NCI-H2107 treated with DMSO at 0.1 percent for 48 hours (cell line): ENCODE measurements around the gene IL1RAPL2.

Source experiments
- DNase-seq: peaks from one replicate; lab custom pipeline; 2025; ENCODE audit not compliant: unreplicated experiment; lab: John Stamatoyannopoulos, UW

The IL1RAPL2 gene

GRCh38 chrX:105349476-105349875, 783.5 kb downstream of the IL1RAPL2 start:
- no peak for DNase-seq

GRCh38 chrX:105375816-105376215, 809.8 kb downstream of the IL1RAPL2 start:
- no peak for DNase-seq

GRCh38 chrX:105424729-105425128, 858.7 kb downstream of the IL1RAPL2 start:
- no peak for DNase-seq

- DNase-seq, result no peak
These were observed 885.4 kb downstream of the IL1RAPL2 start for GRCh38 chrX:105451401-105451800.

- DNase-seq, result no peak
These were observed 892.8 kb downstream of the IL1RAPL2 start for GRCh38 chrX:105458846-105459245.

- DNase-seq, result no peak
These were observed 894.4 kb downstream of the IL1RAPL2 start for GRCh38 chrX:105460376-105460775.

- no peak for DNase-seq
These were observed 895.0 kb downstream of the IL1RAPL2 start for GRCh38 chrX:105461016-105461415.

- no peak for DNase-seq
These were observed 896.2 kb downstream of the IL1RAPL2 start for GRCh38 chrX:105462186-105462585.

- DNase-seq, result no peak
These were observed 897.5 kb downstream of the IL1RAPL2 start for GRCh38 chrX:105463473-105463872.

- no peak for DNase-seq
These were observed 898.6 kb downstream of the IL1RAPL2 start for GRCh38 chrX:105464618-105465017.

GRCh38 chrX:105468741-105469140, 902.7 kb downstream of the IL1RAPL2 start:
- no peak for DNase-seq

- DNase-seq, result no peak
These were observed 905.6 kb downstream of the IL1RAPL2 start for GRCh38 chrX:105471597-105471996.

- DNase-seq, result no peak
These were observed 909.8 kb downstream of the IL1RAPL2 start for GRCh38 chrX:105475801-105476200.

- no peak for DNase-seq
These were observed 911.4 kb downstream of the IL1RAPL2 start for GRCh38 chrX:105477351-105477750.

GRCh38 chrX:105480646-105481310, 914.8 kb downstream of the IL1RAPL2 start:
- DNase-seq, result no peak

- no peak for DNase-seq
These were observed 917.0 kb downstream of the IL1RAPL2 start for GRCh38 chrX:105483011-105483410.

GRCh38 chrX:105488716-105489115, 922.7 kb downstream of the IL1RAPL2 start:
- no peak for DNase-seq

- DNase-seq, result no peak
These were observed 929.4 kb downstream of the IL1RAPL2 start for GRCh38 chrX:105495376-105495775.

- DNase-seq, result no peak
These were observed 936.3 kb downstream of the IL1RAPL2 start for GRCh38 chrX:105502336-105502735.

- DNase-seq, result no peak
These were observed 949.6 kb downstream of the IL1RAPL2 start for GRCh38 chrX:105515561-105515960.

- DNase-seq, result no peak
These were observed 960.4 kb downstream of the IL1RAPL2 start for GRCh38 chrX:105526431-105526830.

- DNase-seq, result no peak
These were observed 961.8 kb downstream of the IL1RAPL2 start for GRCh38 chrX:105527759-105528158.

GRCh38 chrX:105533951-105534350, 968.0 kb downstream of the IL1RAPL2 start:
- DNase-seq, result no peak
